HepG2 (cell line): ENCODE results near the gene BICDL1. TPM values are rescaled to one million over a fixed set of nuclear protein-coding genes. Genes with fewer than 3 reads are reported as not detected.

ENCODE experiments used
- ATF5 ChIP-seq: sonication (generic); formaldehyde crosslinking; IDR thresholded peaks from 2 replicates; pipeline ENCODE4 v1.4.0; 2020; ENCODE audit warnings: mild to moderate bottlenecking, low read depth, missing genetic modification reagents
- ATF6 ChIP-seq: sonication (generic); formaldehyde crosslinking; conservative IDR thresholded peaks from 2 replicates; pipeline ENCODE4 v1.4.0; 2020; ENCODE audit warnings: missing genetic modification reagents
- CAMTA2 ChIP-seq: sonication (generic); formaldehyde crosslinking; IDR thresholded peaks from 2 replicates; pipeline ENCODE4 v1.4.0; 2020; ENCODE audit warnings: mild to moderate bottlenecking, missing genetic modification reagents, borderline replicate concordance
- CEBPZ ChIP-seq: IDR thresholded peaks from 2 replicates; pipeline ENCODE4 v1.6.1; 2012; ENCODE audit warnings: low read length, improper control_type of control experiment
- ISL2 ChIP-seq: sonication (generic); formaldehyde crosslinking; IDR thresholded peaks from 2 replicates; pipeline ENCODE4 v1.5.0; 2020; ENCODE audit warnings: missing genetic modification reagents
- MAFK ChIP-seq, 2 experiments: IDR thresholded peaks in 1 of 2; conservative IDR thresholded peaks in 1 of 2; 2 replicates each; pipeline ENCODE4 v1.6.1; 2011; ENCODE audit warnings: improper control_type of control experiment in 2 of 2, low read length in 2 of 2
- MYNN ChIP-seq: sonication (generic); formaldehyde crosslinking; IDR thresholded peaks from 2 replicates; pipeline ENCODE4 v1.4.0; 2020; ENCODE audit warnings: mild to moderate bottlenecking, low read depth, missing genetic modification reagents
- NCOA5 ChIP-seq: sonication (generic); formaldehyde crosslinking; IDR thresholded peaks from 2 replicates; pipeline ENCODE4 v1.4.0; 2020; ENCODE audit warnings: missing genetic modification reagents
- NFATC3 ChIP-seq: sonication (generic); formaldehyde crosslinking; IDR thresholded peaks from 2 replicates; pipeline ENCODE4 v1.5.1; 2020; ENCODE audit warnings: mild to moderate bottlenecking, missing genetic modification reagents
- POLR2AphosphoS5 ChIP-seq: IDR thresholded peaks from 2 replicates; pipeline ENCODE4 v1.6.1; 2012; ENCODE audit warnings: low read depth, low read length
- STAG1 ChIP-seq: sonication (generic); formaldehyde crosslinking; IDR thresholded peaks from 2 replicates; pipeline ENCODE4 v1.4.0; 2020; ENCODE audit warnings: missing genetic modification reagents
- ZBTB49 ChIP-seq: sonication (generic); formaldehyde crosslinking; IDR thresholded peaks from 2 replicates; pipeline ENCODE4 v1.4.0; 2020; ENCODE audit warnings: missing genetic modification reagents, borderline replicate concordance
- ZEB1 ChIP-seq: IDR thresholded peaks from 2 replicates; pipeline ENCODE4 v1.6.1; 2012; ENCODE audit warnings: mild to moderate bottlenecking, low read depth, inconsistent platforms; ENCODE audit not compliant: insufficient replicate concordance
- ZNF232 ChIP-seq: sonication (generic); formaldehyde crosslinking; IDR thresholded peaks from 2 replicates; pipeline ENCODE4 v1.4.0; 2020; ENCODE audit warnings: missing genetic modification reagents, borderline replicate concordance
- ZNF619 ChIP-seq: sonication (generic); formaldehyde crosslinking; IDR thresholded peaks from 2 replicates; pipeline ENCODE4 v1.4.0; 2020; ENCODE audit warnings: mild to moderate bottlenecking, missing genetic modification reagents
- ZSCAN9 ChIP-seq: IDR thresholded peaks from 2 replicates; pipeline ENCODE4 v1.6.1; 2016; ENCODE audit warnings: borderline replicate concordance
- polyA plus RNA-seq, 8 experiments: library from polyadenylated mRNA; depleted of rRNA in 3 of 8; stranded (reverse) in 7 of 8; unstranded in 1 of 8; fragments of >200 nt; fragmentation: Illumina TruSeq in 4 of 8; extraction: Trizol in 4 of 8; gene quantifications; 2 replicates each; pipeline versions ENCODE4 v1.2.1 to v1.2.3, GENCODE V29; 2011 to 2016; ENCODE audit warnings: low read depth in 4 of 8, missing spikeins in 1 of 8, mixed read lengths in 1 of 8; ENCODE audit not compliant: insufficient read depth in 1 of 8
- total RNA-seq, 5 experiments: library from RNA; depleted of rRNA; stranded (reverse); fragments of >200 nt; fragmentation: Illumina TruSeq; extraction: Trizol; gene quantifications; 2 replicates each; pipeline ENCODE4 v1.2.3, GENCODE V29; 2016; ENCODE audit warnings: low read depth in 1 of 5
- TF ChIP-seq, protein P1 (sequence below): sonication (generic); formaldehyde crosslinking; IDR thresholded peaks from 2 replicates; pipeline ENCODE4 v1.5.0; 2020; ENCODE audit warnings: missing genetic modification reagents
- TF ChIP-seq, protein P2 (sequence below): fragments of 450-650 bp; IDR thresholded peaks from 2 replicates; pipeline ENCODE4 v1.6.1; 2017

BICDL1 gene
- total and polyA plus RNA-seq, 2 of the 13 experiments (the other 11 are each of a cell fraction or from before 2014, with no cell fraction given) = 3.6 to 9.7 TPM

DNA sequence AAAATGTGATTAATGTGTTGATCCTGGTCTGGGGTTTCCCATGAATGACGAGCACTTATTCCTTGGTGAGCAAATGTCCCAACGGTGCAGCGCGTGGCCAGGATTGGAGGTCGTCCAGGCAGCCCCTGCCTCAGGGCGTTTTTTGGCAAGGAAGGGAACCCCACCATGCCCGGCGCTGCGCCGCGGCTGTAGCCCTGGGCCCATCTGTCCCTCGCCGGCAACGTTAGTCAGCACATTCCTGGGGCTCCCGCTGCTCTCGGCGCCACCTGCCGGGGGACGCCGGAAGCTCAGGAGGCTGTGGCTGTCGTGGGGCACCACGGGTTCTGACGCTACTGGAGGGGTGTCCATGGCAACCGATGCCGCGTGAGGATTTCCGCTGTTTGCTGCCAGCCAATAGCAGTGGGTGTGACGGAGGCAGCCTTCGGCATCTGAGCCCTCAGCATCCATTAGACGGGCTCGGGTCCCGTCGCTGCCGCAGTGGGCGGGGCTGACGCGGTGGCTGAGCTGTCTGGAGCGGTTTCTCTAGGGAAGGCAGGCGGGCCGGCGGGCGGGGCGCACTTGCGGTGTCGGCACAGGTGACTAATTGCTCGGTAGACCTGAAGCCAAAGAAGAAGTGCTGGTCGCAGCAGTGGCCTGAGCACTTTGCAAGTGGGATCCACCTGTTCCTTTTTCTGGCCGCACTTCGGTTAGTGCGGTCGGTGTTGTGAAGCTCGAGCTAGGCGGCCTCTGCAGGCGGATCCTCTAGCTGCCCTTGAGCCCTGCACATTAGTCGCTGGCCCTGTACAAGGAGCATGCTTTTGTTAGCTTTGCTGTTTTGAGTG is 98.0 kb downstream of the BICDL1 start (continued):
- TF ChIP-seq ZNF619 (CRISPR knock-in tag) (0 out of 2 replicates have a peak, but pooled peaks have one; percentile 44), CEBPZ (no peak), ZSCAN9 (peak; percentile 38; the same call in 1 of the 2 replicates), ZNF232 (CRISPR knock-in tag) (no peak), ZBTB49 (CRISPR knock-in tag) (no peak), NFATC3 (0 out of 2 replicates have a peak, but pooled peaks have one; percentile 80), ATF6 (0 out of 2 replicates have a peak, but pooled peaks have one; percentile 29), ZEB1 (peak; percentile 24), MYNN (CRISPR knock-in tag) (0 out of 2 replicates have a peak, but pooled peaks have one; percentile 34), POLR2AphosphoS5 (no peak), MAFK (conservative IDR thresholded peaks at IDR 0.05 in 1 of 2, IDR thresholded peaks at IDR 0.05 in 1 of 2; ENCODE audit: low read length in 2 of 2) (peak; percentile 90 to 98), NCOA5 (CRISPR knock-in tag) (no peak), ATF5 (CRISPR knock-in tag) (no peak), CAMTA2 (CRISPR knock-in tag) (0 out of 2 replicates have a peak, but pooled peaks have one; percentile 42), ISL2 (CRISPR knock-in tag) (peak; percentile 48; the same call in 1 of the 2 replicates), STAG1 (CRISPR knock-in tag) (peak; percentile 92)
- TF ChIP-seq, protein P1, sequence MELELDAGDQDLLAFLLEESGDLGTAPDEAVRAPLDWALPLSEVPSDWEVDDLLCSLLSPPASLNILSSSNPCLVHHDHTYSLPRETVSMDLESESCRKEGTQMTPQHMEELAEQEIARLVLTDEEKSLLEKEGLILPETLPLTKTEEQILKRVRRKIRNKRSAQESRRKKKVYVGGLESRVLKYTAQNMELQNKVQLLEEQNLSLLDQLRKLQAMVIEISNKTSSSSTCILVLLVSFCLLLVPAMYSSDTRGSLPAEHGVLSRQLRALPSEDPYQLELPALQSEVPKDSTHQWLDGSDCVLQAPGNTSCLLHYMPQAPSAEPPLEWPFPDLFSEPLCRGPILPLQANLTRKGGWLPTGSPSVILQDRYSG (CRISPR knock-in tag) = no peak
- TF ChIP-seq, protein P2, sequence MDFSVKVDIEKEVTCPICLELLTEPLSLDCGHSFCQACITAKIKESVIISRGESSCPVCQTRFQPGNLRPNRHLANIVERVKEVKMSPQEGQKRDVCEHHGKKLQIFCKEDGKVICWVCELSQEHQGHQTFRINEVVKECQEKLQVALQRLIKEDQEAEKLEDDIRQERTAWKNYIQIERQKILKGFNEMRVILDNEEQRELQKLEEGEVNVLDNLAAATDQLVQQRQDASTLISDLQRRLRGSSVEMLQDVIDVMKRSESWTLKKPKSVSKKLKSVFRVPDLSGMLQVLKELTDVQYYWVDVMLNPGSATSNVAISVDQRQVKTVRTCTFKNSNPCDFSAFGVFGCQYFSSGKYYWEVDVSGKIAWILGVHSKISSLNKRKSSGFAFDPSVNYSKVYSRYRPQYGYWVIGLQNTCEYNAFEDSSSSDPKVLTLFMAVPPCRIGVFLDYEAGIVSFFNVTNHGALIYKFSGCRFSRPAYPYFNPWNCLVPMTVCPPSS = no peak
